Testis (tissue), 2 donors: ENCODE data around the gene CD1E.
"Not testable (repeated sequence)": the region's sequence is repeated elsewhere in the genome, so short reads cannot be mapped to it uniquely, and the experiment has no call there.

ENCODE experiments used
- POLR2A ChIP-seq: fragments of 450-650 bp; IDR thresholded peaks from one replicate; pipeline ENCODE4 v1.6.1; 2017; ENCODE audit warnings: antibody characterized with exemption, mild to moderate bottlenecking, moderate library complexity
- TF ChIP-seq, protein P1 (sequence below), 3 experiments: fragments of 450-650 bp in 2 of 3; fragments of 200-600 bp in 1 of 3; sonication (generic) in 1 of 3; IDR thresholded peaks; one replicate each; pipeline ENCODE4 v1.5.1; 2016 to 2019; ENCODE audit warnings: antibody characterized with exemption in 3 of 3, mild to moderate bottlenecking in 2 of 3, moderate library complexity in 1 of 3

DNA sequence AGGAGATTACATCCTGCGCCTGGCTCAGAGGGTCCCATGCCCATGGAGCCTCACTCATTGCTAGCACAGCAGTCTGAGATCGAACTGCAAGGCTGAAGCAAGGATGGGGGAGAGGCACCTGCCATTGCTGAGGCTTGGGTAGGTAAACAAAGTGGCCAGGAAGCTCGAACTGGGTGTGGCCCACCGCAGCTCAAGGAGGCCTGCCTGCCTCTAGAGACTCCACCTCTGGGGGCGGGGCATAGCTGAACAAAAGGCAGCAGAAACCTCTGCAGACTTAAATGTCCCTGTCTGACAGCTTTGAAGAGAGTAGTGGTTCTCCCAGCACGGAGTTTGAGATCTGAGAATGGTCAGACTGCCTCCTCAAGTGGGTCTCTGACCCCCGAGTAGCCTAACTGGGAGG lies 17.3 kb upstream of the CD1E start:
- not testable (repeated sequence) for TF ChIP-seq POLR2A
- TF ChIP-seq, protein P1, sequence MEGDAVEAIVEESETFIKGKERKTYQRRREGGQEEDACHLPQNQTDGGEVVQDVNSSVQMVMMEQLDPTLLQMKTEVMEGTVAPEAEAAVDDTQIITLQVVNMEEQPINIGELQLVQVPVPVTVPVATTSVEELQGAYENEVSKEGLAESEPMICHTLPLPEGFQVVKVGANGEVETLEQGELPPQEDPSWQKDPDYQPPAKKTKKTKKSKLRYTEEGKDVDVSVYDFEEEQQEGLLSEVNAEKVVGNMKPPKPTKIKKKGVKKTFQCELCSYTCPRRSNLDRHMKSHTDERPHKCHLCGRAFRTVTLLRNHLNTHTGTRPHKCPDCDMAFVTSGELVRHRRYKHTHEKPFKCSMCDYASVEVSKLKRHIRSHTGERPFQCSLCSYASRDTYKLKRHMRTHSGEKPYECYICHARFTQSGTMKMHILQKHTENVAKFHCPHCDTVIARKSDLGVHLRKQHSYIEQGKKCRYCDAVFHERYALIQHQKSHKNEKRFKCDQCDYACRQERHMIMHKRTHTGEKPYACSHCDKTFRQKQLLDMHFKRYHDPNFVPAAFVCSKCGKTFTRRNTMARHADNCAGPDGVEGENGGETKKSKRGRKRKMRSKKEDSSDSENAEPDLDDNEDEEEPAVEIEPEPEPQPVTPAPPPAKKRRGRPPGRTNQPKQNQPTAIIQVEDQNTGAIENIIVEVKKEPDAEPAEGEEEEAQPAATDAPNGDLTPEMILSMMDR (IDR thresholded peaks at IDR 0.05): not testable (repeated sequence)
